Prostate gland (tissue), 2 donors: ENCODE measurements around the gene CHI3L2.

Experiments
- POLR2A ChIP-seq: fragments of 450-650 bp; IDR thresholded peaks from one replicate; pipeline ENCODE4 v1.6.1; 2016; ENCODE audit warnings: antibody characterized with exemption, mild to moderate bottlenecking
- POLR2AphosphoS5 ChIP-seq: sonication (generic); formaldehyde crosslinking; IDR thresholded peaks from one replicate; pipeline ENCODE4 v1.6.1; 2017; ENCODE audit warnings: antibody characterized with exemption
- TF ChIP-seq, protein P1 (sequence below), 4 experiments: fragments of 200-600 bp in 2 of 4; fragments of 450-650 bp in 2 of 4; sonication (generic) in 2 of 4; IDR thresholded peaks; 1 replicate in 3 of 4; 2 replicates in 1 of 4; pipeline ENCODE4 v1.5.1; 2016 to 2019; ENCODE audit warnings: antibody characterized with exemption in 4 of 4, mild to moderate bottlenecking in 2 of 4, moderate library complexity in 2 of 4

DNA sequence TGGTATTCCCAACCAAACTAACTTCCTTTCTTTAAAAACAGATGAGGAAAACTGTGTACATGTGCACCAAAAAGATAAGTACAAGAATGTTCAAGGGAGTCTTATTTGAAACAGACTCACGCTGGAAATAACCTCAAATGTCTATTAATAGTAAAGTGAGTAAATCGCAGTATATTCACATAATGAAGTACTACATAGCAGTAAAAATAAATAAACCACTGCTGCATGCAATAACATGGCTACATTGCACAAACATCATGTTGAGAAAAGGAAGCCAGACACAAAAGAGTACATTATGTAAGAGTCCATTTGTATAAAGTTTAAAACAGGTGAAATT lies 21.8 kb upstream of the CHI3L2 start:
- TF ChIP-seq, protein P1, sequence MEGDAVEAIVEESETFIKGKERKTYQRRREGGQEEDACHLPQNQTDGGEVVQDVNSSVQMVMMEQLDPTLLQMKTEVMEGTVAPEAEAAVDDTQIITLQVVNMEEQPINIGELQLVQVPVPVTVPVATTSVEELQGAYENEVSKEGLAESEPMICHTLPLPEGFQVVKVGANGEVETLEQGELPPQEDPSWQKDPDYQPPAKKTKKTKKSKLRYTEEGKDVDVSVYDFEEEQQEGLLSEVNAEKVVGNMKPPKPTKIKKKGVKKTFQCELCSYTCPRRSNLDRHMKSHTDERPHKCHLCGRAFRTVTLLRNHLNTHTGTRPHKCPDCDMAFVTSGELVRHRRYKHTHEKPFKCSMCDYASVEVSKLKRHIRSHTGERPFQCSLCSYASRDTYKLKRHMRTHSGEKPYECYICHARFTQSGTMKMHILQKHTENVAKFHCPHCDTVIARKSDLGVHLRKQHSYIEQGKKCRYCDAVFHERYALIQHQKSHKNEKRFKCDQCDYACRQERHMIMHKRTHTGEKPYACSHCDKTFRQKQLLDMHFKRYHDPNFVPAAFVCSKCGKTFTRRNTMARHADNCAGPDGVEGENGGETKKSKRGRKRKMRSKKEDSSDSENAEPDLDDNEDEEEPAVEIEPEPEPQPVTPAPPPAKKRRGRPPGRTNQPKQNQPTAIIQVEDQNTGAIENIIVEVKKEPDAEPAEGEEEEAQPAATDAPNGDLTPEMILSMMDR (IDR thresholded peaks at IDR 0.05), result no peak
- no peak for TF ChIP-seq POLR2A
- TF ChIP-seq POLR2AphosphoS5, result no peak
